Brain microvascular endothelial cell (primary cell): Measurements from ENCODE around the gene OAS3.
A peak's percentile ranks its signal among the peaks of the same experiment; 100 is the strongest.

Experiments used
- DNase-seq: peaks from one replicate; pipeline ENCODE4 v3.0.0-alpha.2; 2020
- H3K27ac ChIP-seq: fragments of 250-450 bp; sonication (Bioruptor Pico); 2 replicates; pipeline ENCODE4 v1.5.1; 2020; ENCODE audit warnings: mild to moderate bottlenecking, moderate library complexity
- H3K27me3 ChIP-seq: fragments of 250-450 bp; sonication (Bioruptor Pico); replicated peaks from 2 replicates; pipeline ENCODE4 v1.5.1; 2020; ENCODE audit warnings: mild to moderate bottlenecking
- H3K36me3 ChIP-seq: fragments of 250-450 bp; sonication (Bioruptor Pico); replicated peaks from 2 replicates; pipeline ENCODE4 v1.5.1; 2020; ENCODE audit warnings: mild to moderate bottlenecking
- H3K4me3 ChIP-seq: 2 replicates; pipeline ENCODE4 v1.5.1; 2011; ENCODE audit warnings: low read depth, mild to moderate bottlenecking, control low read depth, low read length, moderate library complexity
- CTCF ChIP-seq: IDR thresholded peaks from 2 replicates; pipeline ENCODE4 v1.5.1; 2011; ENCODE audit warnings: low read depth, mild to moderate bottlenecking, moderate library complexity, low read length, control low read depth, inconsistent platforms; ENCODE audit errors: missing control alignments
- in situ Hi-C: cut with HindIII; loops from 2 replicates; pipeline ENCODE4 v1.10.0; 2017; ENCODE audit warnings: low sequenced_read_pairs, low pct_ligation_motif_present

OAS3 gene, protein sequence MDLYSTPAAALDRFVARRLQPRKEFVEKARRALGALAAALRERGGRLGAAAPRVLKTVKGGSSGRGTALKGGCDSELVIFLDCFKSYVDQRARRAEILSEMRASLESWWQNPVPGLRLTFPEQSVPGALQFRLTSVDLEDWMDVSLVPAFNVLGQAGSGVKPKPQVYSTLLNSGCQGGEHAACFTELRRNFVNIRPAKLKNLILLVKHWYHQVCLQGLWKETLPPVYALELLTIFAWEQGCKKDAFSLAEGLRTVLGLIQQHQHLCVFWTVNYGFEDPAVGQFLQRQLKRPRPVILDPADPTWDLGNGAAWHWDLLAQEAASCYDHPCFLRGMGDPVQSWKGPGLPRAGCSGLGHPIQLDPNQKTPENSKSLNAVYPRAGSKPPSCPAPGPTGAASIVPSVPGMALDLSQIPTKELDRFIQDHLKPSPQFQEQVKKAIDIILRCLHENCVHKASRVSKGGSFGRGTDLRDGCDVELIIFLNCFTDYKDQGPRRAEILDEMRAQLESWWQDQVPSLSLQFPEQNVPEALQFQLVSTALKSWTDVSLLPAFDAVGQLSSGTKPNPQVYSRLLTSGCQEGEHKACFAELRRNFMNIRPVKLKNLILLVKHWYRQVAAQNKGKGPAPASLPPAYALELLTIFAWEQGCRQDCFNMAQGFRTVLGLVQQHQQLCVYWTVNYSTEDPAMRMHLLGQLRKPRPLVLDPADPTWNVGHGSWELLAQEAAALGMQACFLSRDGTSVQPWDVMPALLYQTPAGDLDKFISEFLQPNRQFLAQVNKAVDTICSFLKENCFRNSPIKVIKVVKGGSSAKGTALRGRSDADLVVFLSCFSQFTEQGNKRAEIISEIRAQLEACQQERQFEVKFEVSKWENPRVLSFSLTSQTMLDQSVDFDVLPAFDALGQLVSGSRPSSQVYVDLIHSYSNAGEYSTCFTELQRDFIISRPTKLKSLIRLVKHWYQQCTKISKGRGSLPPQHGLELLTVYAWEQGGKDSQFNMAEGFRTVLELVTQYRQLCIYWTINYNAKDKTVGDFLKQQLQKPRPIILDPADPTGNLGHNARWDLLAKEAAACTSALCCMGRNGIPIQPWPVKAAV

DNA sequence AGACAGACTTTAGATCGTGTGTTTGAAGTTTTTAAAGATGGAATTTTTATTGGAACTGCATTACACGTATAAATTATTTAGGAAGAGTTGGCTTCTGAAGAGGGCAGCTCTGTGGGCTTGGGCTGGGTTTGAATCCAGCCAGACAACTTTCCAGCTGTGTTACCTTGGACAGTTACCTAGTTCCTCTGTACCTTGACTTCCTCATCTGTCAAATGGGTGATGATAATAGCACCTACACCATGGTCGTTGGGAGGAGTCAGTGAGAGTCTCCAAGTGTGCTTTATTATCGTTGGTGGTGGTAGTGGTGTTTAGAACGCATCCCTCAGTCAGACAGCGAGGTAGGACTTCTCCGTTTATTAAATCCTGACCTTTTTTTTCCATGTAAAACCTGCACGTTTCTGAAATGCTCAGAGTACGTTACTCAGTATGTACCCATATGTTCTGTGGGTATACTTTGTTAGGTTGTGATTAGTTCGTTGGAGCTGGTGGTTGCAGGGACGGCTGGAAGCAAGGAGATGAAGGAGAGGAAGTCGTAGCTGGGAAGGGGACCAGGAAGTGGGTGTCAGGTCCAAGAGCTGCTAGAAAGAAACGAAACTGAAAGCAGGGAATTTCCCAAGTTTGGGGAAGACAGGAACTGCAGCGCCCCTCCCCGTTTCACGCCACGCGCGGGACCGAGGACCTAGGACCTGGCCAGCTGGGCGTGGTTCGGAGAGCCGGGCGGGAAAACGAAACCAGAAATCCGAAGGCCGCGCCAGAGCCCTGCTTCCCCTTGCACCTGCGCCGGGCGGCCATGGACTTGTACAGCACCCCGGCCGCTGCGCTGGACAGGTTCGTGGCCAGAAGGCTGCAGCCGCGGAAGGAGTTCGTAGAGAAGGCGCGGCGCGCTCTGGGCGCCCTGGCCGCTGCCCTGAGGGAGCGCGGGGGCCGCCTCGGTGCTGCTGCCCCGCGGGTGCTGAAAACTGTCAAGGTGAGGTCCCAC is at the start of gene OAS3:
Gene OAS3 (plus strand): TSS at position 734 of the 979 bp plus-strand sequence. CDS start 57 bp downstream, at position 791.
- in situ Hi-C loops, result no loop called here
- Histone ChIP-seq H3K27ac (no peak within 1 kb of the TSS), H3K27me3 (no peaks in the 10 kb centered on the region), H3K4me3 (peak within 1 kb of the TSS; percentile 62), H3K36me3 (no peaks in the 10 kb centered on the region)
- TF ChIP-seq CTCF, result no peak
- peak; percentile 54 for DNase-seq

- no peak overlapping the region for H3K27ac ChIP-seq
- no peak for TF ChIP-seq CTCF
- no peaks in the 10 kb centered on the region for H3K27me3 ChIP-seq
- in situ Hi-C loops, result no loop called here
- no peak for DNase-seq
- H3K36me3 ChIP-seq, result no peaks in the 10 kb centered on the region
- no peak overlapping the region for H3K4me3 ChIP-seq
These were observed 46.9 kb upstream of the OAS3 start for GRCh38 chr12:112891093-112892024.

DNA sequence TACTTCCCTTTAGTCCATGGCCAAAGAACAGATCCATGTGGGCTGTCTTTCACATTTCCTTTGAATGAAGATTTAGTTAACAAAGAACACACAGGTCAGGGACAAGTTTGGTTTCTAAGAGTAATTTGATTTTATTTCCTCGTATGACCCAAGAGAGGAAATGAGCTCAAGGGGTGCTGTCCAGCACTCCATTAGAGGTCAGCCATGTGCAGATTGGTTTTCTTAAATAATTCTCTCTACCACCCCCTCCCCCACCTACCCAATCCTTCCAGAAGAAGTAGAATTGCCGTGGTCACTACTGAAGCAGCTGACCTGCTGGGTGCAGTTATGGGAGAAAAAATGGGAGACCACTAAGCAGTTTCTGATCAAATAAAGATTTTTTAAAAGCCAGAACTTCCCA is 45.4 kb upstream of the OAS3 start:
- H3K27ac ChIP-seq, result no peak overlapping the region
- TF ChIP-seq CTCF, result no peak
- H3K27me3 ChIP-seq, result peaks cover 2% of the 10 kb centered on the region
- H3K36me3 ChIP-seq, result no peaks in the 10 kb centered on the region
- DNase-seq, result no peak
- no peak overlapping the region for H3K4me3 ChIP-seq
- in situ Hi-C loops, result no loop called here

GRCh38 chr12:112894128-112894527 is 44.1 kb upstream of the OAS3 start:
- DNase-seq, result no peak
- no peak overlapping the region for H3K27ac ChIP-seq
- H3K4me3 ChIP-seq, result no peak overlapping the region
- in situ Hi-C loops, result no loop called here
- H3K36me3 ChIP-seq, result no peaks in the 10 kb centered on the region
- no peak for TF ChIP-seq CTCF
- H3K27me3 ChIP-seq, result peaks cover 2% of the 10 kb centered on the region
